Measurements from ENCODE around the gene PSRC1. TPM values are rescaled to one million over a fixed set of nuclear protein-coding genes. Genes with fewer than 3 reads are reported as not detected.
A peak's percentile ranks its signal among the peaks of the same experiment; 100 is the strongest.

PSRC1 gene
- total RNA-seq, 1 donor from 2014 or later = 6.5 TPM

DNA sequence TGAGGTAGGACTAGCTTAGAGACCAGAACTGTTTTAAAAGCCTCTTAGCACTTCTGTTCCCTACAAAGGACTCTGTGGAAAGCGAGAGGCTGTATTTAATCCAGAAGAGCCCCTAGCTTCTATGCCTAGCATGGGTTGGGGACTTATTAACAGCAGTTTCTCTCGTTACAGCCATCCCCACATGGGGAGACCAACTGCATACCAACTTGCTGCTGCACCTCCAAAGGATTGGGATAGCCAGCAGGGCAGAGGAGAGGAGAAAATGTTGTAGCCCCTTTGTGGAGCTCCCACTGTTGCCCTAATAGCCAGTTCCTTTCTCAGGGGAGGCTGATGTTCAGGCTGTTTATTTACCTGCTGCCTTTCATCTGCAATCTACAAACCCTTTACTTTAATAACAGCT, 44.6 kb downstream of the PSRC1 start:
- DNase-seq (ENCODE audit: low spot score) = no peak
- TF ChIP-seq, protein P1, sequence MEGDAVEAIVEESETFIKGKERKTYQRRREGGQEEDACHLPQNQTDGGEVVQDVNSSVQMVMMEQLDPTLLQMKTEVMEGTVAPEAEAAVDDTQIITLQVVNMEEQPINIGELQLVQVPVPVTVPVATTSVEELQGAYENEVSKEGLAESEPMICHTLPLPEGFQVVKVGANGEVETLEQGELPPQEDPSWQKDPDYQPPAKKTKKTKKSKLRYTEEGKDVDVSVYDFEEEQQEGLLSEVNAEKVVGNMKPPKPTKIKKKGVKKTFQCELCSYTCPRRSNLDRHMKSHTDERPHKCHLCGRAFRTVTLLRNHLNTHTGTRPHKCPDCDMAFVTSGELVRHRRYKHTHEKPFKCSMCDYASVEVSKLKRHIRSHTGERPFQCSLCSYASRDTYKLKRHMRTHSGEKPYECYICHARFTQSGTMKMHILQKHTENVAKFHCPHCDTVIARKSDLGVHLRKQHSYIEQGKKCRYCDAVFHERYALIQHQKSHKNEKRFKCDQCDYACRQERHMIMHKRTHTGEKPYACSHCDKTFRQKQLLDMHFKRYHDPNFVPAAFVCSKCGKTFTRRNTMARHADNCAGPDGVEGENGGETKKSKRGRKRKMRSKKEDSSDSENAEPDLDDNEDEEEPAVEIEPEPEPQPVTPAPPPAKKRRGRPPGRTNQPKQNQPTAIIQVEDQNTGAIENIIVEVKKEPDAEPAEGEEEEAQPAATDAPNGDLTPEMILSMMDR (IDR thresholded peaks at IDR 0.05) = no peak
- Mint-ChIP-seq H3K36me3 (ENCODE audit: low read depth) (peaks cover 37% of the 10 kb centered on the region), H3K9me3 (ENCODE audit: low read depth) (no peaks in the 10 kb centered on the region), H3K27me3 (ENCODE audit: low read depth) (no peaks in the 10 kb centered on the region), H3K4me1 (ENCODE audit: low read depth) (peaks cover 39% of the 10 kb centered on the region), H3K27ac (ENCODE audit: unreplicated experiment) (no peak overlapping the region), H3K4me3 (ENCODE audit: unreplicated experiment) (no peak overlapping the region)

DNA sequence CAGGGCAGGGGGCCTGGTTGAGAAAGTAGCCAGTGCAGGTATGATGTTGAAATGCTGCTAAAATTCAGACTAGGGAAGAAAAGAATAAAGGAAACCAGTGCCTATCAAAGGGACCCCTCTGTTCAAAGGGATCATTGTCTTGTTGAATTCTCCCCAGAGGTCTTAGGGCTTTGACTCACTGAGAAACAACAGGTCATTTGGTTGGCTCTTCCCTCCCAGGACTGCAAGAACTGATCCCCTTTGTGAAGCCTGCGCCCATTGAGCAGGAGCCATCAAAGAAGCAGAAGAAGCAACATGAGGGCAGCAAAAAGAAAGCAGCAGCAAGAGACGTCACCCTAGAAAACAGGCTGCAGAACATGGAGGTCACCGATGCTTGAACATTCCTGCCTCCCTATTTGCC, 45.4 kb downstream of the PSRC1 start:
- H3K4me3 Mint-ChIP-seq (ENCODE audit: unreplicated experiment) = no peak overlapping the region
- peaks cover 41% of the 10 kb centered on the region for H3K36me3 Mint-ChIP-seq (ENCODE audit: low read depth)
- H3K4me1 Mint-ChIP-seq (ENCODE audit: low read depth) = peaks cover 37% of the 10 kb centered on the region
- no peaks in the 10 kb centered on the region for H3K27me3 Mint-ChIP-seq (ENCODE audit: low read depth)
- TF ChIP-seq, protein P1 (IDR thresholded peaks at IDR 0.05) = no peak
- peak overlapping the region; percentile 50 for H3K27ac Mint-ChIP-seq (ENCODE audit: unreplicated experiment)
- DNase-seq (ENCODE audit: low spot score) = no peak
- no peaks in the 10 kb centered on the region for H3K9me3 Mint-ChIP-seq (ENCODE audit: low read depth)

DNA sequence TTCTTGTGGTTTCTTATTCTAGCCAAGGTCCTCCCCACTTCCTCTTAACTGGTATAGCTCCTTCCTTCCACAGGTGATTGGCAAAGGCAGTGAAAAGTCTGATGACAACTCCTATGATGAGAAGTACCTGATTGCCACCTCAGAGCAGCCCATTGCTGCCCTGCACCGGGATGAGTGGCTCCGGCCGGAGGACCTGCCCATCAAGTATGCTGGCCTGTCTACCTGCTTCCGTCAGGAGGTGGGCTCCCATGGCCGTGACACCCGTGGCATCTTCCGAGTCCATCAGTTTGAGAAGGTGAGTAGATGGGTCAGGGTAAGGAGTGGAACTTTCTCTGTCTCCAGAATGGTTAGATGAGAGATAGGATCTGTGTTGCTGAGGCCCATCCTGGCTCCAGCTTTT, 47.8 kb downstream of the PSRC1 start:
- Mint-ChIP-seq H3K4me3 (ENCODE audit: unreplicated experiment) (no peak overlapping the region), H3K27me3 (ENCODE audit: low read depth) (no peaks in the 10 kb centered on the region), H3K36me3 (ENCODE audit: low read depth) (peaks cover 56% of the 10 kb centered on the region), H3K9me3 (ENCODE audit: low read depth) (no peaks in the 10 kb centered on the region), H3K4me1 (ENCODE audit: low read depth) (peaks cover 15% of the 10 kb centered on the region), H3K27ac (ENCODE audit: unreplicated experiment) (no peak overlapping the region)
- TF ChIP-seq, protein P1 (IDR thresholded peaks at IDR 0.05) = no peak
- DNase-seq (ENCODE audit: low spot score) = no peak

DNA sequence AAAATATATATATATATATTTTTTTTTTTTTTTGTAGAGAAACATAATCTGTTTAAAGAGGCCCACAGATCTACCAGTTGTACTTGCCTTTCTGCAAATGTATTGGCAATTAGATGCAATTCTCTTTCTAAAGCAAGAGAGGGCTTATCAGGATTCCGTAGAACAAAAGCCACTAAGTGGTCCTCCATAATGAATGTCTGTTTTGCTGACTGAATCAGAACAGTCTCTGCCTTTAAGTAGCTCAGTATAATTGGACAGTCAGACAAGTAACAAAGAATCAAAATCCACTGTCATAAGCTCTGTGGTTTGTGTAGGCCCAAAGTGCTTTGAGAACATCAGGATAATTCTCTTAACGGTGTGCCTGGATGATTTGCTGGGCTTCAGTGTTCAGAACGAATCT, 51.9 kb downstream of the PSRC1 start:
- H3K36me3 Mint-ChIP-seq (ENCODE audit: low read depth) = peaks cover 42% of the 10 kb centered on the region
- no peak overlapping the region for H3K4me3 Mint-ChIP-seq (ENCODE audit: unreplicated experiment)
- H3K9me3 Mint-ChIP-seq (ENCODE audit: low read depth) = no peaks in the 10 kb centered on the region
- TF ChIP-seq, protein P1 (IDR thresholded peaks at IDR 0.05) = no peak
- no peak overlapping the region for H3K27ac Mint-ChIP-seq (ENCODE audit: unreplicated experiment)
- peaks cover 12% of the 10 kb centered on the region for H3K4me1 Mint-ChIP-seq (ENCODE audit: low read depth)
- H3K27me3 Mint-ChIP-seq (ENCODE audit: low read depth) = no peaks in the 10 kb centered on the region
- DNase-seq (ENCODE audit: low spot score) = no peak

Other genes starting within 250 kb of the PSRC1 start
- 27.0 to 31.8 TPM (median 30.6 TPM) in 3 replicates for gene WDR47, start 241.0 kb downstream of the PSRC1 start, total RNA-seq
- gene TAF13, start 207.1 kb downstream of the PSRC1 start, total RNA-seq = 82.9 to 101 TPM (median 87.8 TPM) in 3 replicates
- 37.2 to 40.3 TPM (median 38.4 TPM) in 3 replicates for gene TMEM167B, start 192.4 kb downstream of the PSRC1 start, total RNA-seq
- 0.46 to 1.2 TPM (median 0.97 TPM) in 3 replicates for gene ELAPOR1, start 169.0 kb downstream of the PSRC1 start, total RNA-seq
- gene SARS1, start 69.2 kb downstream of the PSRC1 start, total RNA-seq = 127 to 354 TPM (median 348 TPM) in 3 replicates
- 8.6 to 10.3 TPM (median 9.9 TPM) in 3 replicates for gene CELSR2, start 33.6 kb downstream of the PSRC1 start, total RNA-seq
- not detected in 3 replicates for gene MYBPHL, start 23.9 kb upstream of the PSRC1 start, total RNA-seq
- gene SORT1, start 114.8 kb upstream of the PSRC1 start, total RNA-seq = 84.1 to 107 TPM (median 107 TPM) in 3 replicates
- 80.2 to 90.5 TPM (median 84.3 TPM) in 3 replicates for gene PSMA5, start 143.3 kb upstream of the PSRC1 start, total RNA-seq
- gene SYPL2, start 183.4 kb upstream of the PSRC1 start, total RNA-seq = 0.75 to 1.3 TPM (median 1.1 TPM) in 3 replicates
- 3.6 to 4.3 TPM (median 4.3 TPM) in 3 replicates for gene ATXN7L2, start 200.8 kb upstream of the PSRC1 start, total RNA-seq
- 10.2 to 10.8 TPM (median 10.7 TPM) in 3 replicates for gene CYB561D1, start 210.9 kb upstream of the PSRC1 start, total RNA-seq
- gene AMIGO1, start 226.6 kb upstream of the PSRC1 start, total RNA-seq = 3.1 to 4.6 TPM (median 4.5 TPM) in 3 replicates